Stimulated activated CD4-positive, alpha-beta T cell treated with anti-CD3 and anti-CD28 coated beads, Interleukin-15, amount 100 ng/mL, for 24 hours (primary cell): Measurements from ENCODE around the gene SCNN1A.

Source experiments
- DNase-seq: peaks from one replicate; pipeline ENCODE4 v3.0.0-alpha.2; 2020

The SCNN1A gene

DNA sequence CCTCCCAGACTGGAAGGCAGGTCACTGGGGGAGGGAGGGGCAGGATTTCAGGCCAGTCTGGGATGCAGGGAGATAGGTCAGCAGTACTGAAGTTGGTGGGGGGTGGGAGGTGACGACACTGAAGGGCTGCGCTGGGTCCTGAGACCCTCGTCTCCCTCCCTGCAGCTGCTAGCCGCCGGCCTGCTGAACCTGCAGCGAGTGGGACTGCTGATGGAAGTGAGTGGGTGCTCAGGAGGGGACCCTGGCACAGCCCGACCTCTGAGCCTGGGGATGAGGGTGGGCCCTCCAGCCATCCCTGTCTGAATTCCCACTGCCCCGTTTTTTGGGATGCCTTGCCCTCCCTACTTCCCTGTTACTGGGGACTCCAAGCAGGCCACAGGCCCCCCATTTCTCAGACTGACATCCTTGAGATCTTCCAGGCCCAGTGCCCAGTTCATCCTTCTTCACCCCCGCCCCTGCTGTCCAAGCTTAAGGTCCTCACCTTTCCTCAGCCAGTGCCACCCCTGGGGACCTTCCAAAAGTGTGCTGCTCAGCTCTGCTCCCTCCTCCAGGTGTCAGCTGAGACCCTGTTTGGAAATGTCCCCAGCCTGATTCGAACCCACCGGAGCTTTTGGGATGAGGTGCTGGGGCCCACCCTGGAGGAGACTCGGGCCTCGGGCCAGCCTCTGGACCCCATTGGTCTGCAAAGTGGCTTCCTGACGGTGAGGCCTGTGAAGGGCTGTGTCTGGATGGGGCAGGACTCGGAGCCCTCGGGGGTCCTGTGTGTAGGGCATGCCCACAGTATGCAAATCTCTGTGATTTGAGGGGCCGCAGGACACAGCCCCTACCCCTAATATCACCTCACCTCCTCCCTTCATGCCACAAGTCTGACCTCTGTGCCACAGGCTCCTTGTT, 59.4 kb downstream of the SCNN1A start:
- DNase-seq = no peak

DNA sequence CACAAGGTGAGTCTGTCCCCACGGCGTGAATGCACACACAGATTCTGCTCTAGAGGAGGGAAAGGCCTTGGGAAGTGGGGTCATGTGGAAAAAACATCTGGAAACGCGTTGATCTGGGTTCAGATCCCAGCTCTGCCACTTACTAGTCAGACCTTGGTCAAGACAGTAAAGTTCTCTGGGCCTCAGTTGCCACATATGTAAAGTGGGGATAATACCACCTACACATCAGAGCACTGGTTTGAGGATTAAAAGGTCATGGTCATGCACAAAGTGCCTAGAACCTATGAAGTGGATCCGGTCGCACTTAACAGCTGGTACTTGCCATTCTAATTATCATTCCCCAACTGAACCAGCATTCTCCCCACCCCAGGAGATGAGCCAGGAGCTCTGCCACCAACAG, 60.2 kb downstream of the SCNN1A start:
- no peak for DNase-seq

DNA sequence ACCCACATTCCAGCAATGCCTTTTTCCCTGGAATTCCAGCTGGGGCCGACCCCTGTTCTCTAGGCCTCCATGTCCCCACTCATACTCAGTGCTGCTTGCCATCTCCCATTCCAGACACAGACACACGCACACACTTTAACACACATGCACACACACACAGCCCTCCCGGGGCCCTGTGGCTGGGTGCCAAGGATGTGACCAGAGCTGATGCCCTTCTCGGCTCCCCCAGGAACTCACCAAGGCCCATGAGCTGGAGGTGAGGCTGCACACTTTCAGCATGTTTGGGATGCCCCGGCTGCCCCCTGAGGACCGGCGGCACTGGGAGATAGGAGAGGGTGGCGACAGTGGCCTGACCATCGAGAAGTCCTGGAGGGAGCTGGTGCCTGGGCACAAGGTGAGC, 60.6 kb downstream of the SCNN1A start:
- no peak for DNase-seq

DNA sequence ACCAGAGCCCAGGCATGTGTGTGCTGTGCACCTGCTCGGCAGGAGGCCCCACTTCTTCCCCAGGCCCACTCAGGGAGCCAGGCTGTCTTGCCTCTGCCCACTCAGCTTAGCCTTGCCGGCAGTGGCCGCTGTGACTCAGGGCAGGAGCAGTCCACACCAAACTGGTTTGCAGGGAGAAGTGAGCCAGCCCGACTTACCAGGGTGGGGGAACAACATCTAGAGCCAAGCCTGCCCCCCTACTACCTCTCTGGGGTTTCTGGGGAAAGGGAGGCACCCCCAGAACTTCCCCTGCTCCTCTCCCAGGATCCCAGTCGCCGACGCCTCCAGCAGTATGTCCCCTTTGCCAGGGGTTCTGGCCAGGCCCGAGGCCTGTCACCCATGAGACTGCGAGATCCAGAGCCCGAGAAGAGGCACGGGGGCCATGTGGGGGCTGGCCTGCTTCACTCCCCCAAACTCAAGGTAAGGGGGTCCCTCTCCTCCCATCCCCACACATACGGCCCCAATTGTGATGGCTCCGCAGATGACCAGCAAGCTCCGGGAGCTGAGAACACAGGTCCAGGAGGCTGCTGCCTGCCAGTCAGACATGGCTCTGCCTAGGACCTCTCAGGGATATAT, 61.9 kb downstream of the SCNN1A start:
- no peak for DNase-seq

DNA sequence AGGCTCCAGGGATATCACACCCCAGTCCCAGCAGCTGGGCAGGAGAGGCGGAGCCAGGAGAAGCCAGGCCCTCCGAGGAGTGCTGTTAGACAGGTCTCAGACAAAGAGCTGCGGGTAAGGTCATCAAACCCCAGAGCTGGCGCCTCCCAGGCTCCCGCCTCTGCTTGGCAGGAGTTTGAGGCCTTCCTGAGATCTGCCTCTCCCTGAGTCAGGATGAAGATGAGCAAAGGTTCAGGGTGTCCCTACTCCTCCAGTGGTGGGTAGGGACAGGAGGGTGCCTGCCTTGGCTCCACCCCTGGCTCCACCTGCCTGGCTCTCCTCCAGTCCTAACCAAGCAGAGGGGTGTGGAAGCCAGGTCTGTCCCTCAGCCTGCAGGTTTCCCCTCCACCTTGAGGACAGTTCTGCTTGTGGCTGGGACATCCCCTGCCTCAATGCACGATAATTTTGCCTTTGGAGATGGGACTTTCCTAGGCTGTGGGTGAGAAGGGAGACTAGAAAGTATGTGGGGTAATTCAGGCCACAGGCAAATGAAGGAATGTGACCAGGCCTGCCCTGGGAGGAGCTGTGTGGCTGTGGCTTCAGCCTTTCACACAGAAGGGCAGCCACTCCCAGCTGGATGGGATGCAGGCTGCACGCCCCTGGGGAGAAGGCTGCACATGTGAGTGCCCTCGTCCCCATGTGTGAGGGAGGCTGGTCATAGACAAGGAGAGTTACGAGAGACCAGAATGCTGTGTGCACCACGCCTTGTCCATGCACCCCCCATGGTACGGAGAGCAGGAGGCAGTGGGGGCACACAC, 62.6 kb downstream of the SCNN1A start:
- DNase-seq = no peak

DNA sequence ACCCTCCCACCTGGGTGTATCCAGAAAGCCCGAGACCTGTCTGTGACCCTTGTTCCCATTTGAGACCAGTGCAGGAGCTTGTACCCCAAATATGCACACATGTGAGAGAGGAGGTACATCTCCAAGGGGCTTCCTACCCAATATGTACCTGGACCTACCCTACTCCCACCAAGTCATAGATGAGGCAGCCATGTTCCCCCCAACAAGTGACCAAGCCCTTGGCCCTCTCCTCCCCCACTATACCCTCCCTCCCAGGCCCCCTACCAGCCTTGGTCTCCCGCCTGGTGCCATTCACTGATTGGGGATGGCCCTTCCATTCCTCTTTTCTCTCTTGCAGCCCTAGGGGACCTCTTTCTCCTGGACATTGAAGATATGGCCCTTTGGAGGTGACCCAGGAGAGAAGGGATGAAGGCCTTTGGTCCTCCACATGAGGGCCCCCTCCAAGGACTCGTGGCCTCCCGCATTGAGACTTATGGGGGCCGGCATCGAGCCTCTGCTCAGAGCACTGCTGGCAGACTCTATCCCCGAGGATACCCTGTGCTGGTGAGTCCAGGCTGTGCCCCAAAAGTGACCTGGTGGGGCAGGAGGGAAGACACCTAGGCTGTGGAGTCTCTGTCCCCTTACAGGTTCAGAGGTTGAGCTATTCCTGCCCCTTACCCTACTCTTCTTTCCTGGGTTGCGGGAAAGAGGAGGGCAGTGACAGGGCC, 63.4 kb downstream of the SCNN1A start:
- DNase-seq = no peak

DNA sequence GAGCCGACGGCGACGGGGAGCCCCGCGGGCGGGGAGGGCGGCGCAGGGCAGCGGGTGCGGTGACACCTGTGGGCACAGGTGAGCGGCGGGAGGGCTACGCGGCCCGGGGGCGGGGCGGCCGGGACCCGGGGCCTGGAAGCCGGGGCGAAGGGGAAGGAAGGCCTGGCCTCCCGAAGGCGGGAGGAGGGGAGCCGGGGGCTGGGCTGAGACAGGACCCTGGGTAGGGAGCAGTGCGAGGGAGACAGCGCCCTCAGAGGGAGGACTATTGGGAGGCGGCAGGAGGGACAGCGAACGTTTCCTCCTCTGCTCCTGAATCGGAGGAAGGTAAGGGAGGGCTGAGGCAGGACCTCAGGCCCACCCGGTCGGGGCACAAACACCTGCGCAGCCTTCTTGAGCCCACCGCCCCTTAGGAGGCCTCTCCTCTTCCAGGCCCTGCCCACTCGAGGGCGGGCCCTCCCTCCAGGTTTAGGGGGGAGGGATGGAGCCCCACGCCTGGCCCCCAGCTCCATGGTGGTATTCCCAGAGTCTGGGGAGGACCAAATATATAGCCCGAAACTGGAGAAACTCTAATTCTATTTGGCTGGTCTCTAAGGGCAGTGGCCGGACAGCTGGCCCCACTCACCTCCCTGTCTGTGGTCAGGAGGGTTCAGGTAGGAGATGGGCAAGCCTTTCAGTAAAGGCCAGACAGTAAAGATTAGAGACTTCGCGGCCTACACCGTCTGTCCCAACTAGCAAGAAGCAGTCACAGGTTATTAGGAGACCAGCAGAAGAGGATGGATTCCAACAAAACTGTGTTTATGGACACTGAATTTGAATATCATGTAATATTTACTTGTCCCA, 64.4 kb downstream of the SCNN1A start:
- no peak for DNase-seq

DNA sequence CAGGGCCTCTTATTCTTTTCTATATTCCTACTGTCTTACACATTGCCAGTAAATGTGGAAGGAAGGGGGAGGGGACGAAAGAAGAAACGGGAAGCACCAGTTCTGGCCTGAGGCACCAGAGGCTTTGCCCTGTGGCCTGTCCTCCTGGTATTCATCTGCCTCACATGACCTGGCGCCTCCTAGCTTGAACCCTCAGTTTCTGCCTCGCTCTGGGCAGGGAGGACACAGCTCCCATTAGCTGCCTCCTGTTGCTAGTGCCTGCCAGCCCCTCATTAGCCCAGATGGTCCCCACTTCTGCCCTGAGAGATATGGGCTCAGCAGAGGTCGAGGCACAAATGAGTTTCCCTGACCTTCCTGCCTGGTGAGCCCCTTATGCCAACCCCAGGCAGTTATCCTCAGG, 67.8 kb downstream of the SCNN1A start:
- DNase-seq = no peak

DNA sequence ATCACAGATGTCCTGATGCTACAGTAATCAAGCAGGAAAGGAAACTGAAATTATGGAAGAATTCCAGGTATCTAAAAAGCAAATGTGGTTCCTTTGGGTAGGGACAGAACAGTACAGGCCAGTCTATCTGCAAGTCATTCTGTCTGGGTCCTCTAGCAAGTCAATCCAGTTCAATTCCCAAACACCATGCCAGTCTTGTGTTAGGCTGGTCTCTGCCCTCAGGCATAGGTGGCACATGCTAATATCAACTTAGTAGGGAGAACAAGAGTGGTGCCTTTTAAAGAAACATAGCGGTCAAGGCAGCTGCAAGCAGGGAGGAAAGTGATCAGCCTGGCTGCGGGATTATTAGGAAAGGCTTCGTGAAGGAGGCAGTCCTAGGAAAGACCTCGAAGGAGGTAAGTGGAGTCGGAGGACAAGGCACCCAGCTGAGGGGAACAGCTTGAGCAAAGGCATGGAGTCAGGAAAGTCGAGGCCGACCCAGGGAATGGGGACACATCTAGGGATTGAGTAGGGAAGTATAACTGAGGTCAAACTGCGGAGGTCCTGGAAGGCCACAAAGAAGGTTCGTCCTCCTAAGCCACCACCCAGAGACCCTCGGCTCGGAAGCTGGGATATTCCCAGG, 68.7 kb downstream of the SCNN1A start:
- no peak for DNase-seq

DNA sequence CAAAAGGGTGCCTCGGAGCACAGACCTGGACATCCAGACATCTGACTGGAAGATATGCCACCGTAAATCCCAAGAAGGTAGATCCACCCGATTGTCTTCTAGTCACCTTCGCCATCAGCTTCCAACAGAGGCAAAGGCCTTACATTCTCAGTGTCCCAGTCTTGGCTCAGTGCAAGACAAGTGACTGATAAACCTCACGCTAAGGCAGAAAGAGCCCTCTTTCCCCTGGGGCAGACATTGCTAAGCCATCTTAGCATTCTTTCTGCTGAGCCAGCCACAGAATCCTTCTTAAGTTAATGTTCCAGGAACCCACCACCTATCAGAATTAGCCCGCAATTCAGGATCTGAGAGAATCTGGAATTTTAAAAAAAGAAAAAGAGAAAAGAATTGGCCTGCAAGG, 69.2 kb downstream of the SCNN1A start:
- no peak for DNase-seq

DNA sequence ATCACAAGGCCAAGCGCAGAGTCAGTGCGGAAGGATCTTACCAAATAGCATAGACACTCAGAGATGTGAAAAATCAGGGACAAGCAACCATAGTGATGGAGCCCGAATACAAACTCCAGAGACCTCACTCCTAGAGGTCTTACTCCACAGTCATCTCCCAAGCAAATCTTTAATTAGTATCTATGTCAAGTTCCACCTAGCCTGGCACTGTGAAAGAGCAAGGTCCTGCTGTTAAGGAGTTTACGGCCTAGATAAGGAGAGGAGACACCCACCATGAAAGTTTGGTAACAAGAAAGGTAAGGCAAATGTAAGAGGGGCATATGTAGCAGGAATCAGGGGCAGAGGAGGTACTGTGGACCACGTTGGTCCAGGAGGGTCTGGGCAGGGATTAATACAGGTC, 72.3 kb downstream of the SCNN1A start:
- DNase-seq = no peak

DNA sequence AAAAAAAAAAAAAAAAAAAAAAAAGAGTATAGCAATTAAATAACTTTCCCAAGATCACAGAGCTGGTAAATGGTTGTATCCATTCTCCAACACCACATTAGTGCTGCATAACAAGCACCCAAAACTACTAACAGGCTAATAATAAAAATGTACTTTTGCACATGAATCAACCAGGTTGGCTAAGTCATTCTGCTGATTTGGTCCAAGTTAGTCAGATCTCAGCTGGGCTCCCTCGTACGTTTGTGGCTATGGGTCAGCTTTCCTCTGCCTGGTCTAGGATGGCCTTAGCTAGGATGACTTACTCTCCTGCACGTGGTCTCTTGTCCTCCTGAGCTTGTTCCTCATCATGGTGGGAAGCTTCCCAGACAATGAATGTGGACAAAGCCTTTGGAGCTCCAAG, 72.7 kb downstream of the SCNN1A start:
- DNase-seq = no peak

DNA sequence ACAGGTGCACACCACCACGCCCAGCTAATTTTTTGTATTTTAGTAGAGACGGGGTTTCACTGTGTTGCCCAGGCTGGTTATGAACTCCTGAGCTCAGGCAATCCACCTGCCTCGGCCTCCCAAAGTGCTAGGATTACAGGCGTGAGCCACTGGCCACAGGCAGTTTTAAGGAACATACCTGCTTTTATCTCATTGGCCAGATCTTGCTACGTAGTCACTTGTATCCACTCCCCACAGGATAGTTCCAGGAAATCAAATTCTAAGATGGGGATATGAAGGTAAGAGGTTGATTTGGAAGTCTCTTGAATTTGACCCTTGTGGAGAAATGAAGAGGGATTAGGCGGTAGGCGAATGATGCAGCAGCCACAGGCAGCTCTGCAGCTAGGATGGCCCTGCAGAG, 73.6 kb downstream of the SCNN1A start:
- no peak for DNase-seq

DNA sequence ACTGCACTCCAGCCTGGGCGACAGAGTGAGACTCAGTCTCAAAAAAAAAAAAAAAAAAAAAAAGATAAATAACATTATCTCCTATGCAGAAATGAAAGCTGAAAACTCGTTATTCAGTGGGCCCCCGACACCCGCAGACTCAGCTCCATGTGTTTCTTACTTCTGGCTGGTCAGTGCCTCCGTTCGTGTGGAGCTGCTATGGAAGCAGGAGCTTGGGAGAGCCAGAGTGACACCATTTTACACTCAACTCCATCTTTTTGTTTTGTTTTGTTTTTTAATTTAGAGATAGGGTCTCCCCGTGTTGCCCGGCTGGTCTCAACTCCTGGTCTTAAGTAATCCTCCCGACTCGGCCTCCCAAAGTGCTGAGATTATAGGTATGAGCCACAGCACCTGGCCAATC, 78.2 kb downstream of the SCNN1A start:
- DNase-seq = no peak
